Epithelial cell of prostate (primary cell): ENCODE results near the gene HADH.
"Not testable (repeated sequence)": the region's sequence is repeated elsewhere in the genome, so short reads cannot be mapped to it uniquely, and the experiment has no call there.

ENCODE experiments used
- DNase-seq: peaks from one replicate; pipeline ENCODE4 v3.0.0-alpha.2; 2011; ENCODE audit warnings: low read depth, low spot score
- H3K27ac ChIP-seq: fragments of 450-650 bp; 2 replicates; pipeline ENCODE4 v1.5.1; 2017; ENCODE audit warnings: mild to moderate bottlenecking

Gene HADH

GRCh38 chr4:107989537-107990386 is at the start of gene HADH:
HADH (plus strand) TSS chr4:107989889; CDS start chr4:107989933, 44 bp downstream.
- peak; percentile 46 for DNase-seq
- H3K27ac ChIP-seq, result peak within 1 kb of the TSS; percentile 75

- no peak for DNase-seq
- H3K27ac ChIP-seq, result no peak overlapping the region
Observed at GRCh38 chr4:107945809-107946208, 43.9 kb upstream of the HADH start.

- DNase-seq, result no peak
- peak overlapping the region; percentile 56 for H3K27ac ChIP-seq
Observed at GRCh38 chr4:107950746-107951540, 38.7 kb upstream of the HADH start.

- H3K27ac ChIP-seq, result peak overlapping the region; percentile 56
- no peak for DNase-seq
Observed at GRCh38 chr4:107951551-107951950, 38.1 kb upstream of the HADH start.

GRCh38 chr4:107956011-107956410 is 33.7 kb upstream of the HADH start:
- no peak overlapping the region for H3K27ac ChIP-seq
- DNase-seq, result no peak

GRCh38 chr4:107966903-107967302 is 22.8 kb upstream of the HADH start:
- DNase-seq, result no peak
- no peak overlapping the region for H3K27ac ChIP-seq

GRCh38 chr4:107967519-107967918 is 22.2 kb upstream of the HADH start:
- H3K27ac ChIP-seq, DNase-seq: not testable (repeated sequence)

GRCh38 chr4:107967921-107968320 is 21.8 kb upstream of the HADH start:
- not testable (repeated sequence) for DNase-seq

GRCh38 chr4:107970063-107970798 is 19.5 kb upstream of the HADH start:
- no peak overlapping the region for H3K27ac ChIP-seq

More at GRCh38 chr4:107967921-107968320, 21.8 kb upstream of the HADH start:
- not testable (repeated sequence) for H3K27ac ChIP-seq

GRCh38 chr4:107972605-107973004 is 17.1 kb upstream of the HADH start:
- DNase-seq, result no peak
- no peak overlapping the region for H3K27ac ChIP-seq

More at GRCh38 chr4:107970063-107970798, 19.5 kb upstream of the HADH start:
- no peak for DNase-seq

- no peak for DNase-seq
- no peak overlapping the region for H3K27ac ChIP-seq
Observed at GRCh38 chr4:107974523-107974922, 15.2 kb upstream of the HADH start.

GRCh38 chr4:107977482-107977881 is 12.2 kb upstream of the HADH start:
- no peak for DNase-seq
- H3K27ac ChIP-seq, result no peak overlapping the region

- H3K27ac ChIP-seq, result no peak overlapping the region
- DNase-seq, result no peak
Observed at GRCh38 chr4:107977966-107978705, 11.6 kb upstream of the HADH start.

- H3K27ac ChIP-seq, result no peak overlapping the region
- no peak for DNase-seq
Observed at GRCh38 chr4:107978716-107979451, 10.8 kb upstream of the HADH start.

- DNase-seq, result peak; percentile 34
- H3K27ac ChIP-seq, result peak overlapping the region; percentile 75
Observed at GRCh38 chr4:107987916-107988762, 1.6 kb upstream of the HADH start.

GRCh38 chr4:107988763-107989035 is 990 bp upstream of the HADH start:
- peak overlapping the region; percentile 75 for H3K27ac ChIP-seq
- no peak for DNase-seq

- DNase-seq, result no peak
- peak overlapping the region; percentile 75 for H3K27ac ChIP-seq
Observed at GRCh38 chr4:107989162-107989536, 540 bp upstream of the HADH start.

- no peak overlapping the region for H3K27ac ChIP-seq
- DNase-seq, result no peak
Observed at GRCh38 chr4:107991945-107992630, 2.4 kb downstream of the HADH start.
